GM13976 (cell line): ENCODE data around the gene PRIMA1.

Source experiments
- DNase-seq: peaks from one replicate; pipeline ENCODE4 v3.0.0; 2012; ENCODE audit warnings: low spot score
- in situ Hi-C: fragments of 300-500 bp; cut with MboI; formaldehyde crosslinking; loops from one replicate; pipeline ENCODE4 v1.12.0; 2022; ENCODE audit warnings: low sequenced_read_pairs, mixed read lengths, inconsistent platforms; ENCODE audit not compliant: unreplicated experiment
- TF ChIP-seq, protein P1 (sequence below): IDR thresholded peaks from 2 replicates; pipeline ENCODE4 v1.5.1; 2012; ENCODE audit warnings: borderline replicate concordance, mild to moderate bottlenecking; ENCODE audit not compliant: insufficient read depth; ENCODE audit errors: extremely low read depth, missing control alignments, control extremely low read depth

Gene PRIMA1

GRCh38 chr14:93748208-93749075, 39.8 kb downstream of the PRIMA1 start:
- TF ChIP-seq, protein P1, sequence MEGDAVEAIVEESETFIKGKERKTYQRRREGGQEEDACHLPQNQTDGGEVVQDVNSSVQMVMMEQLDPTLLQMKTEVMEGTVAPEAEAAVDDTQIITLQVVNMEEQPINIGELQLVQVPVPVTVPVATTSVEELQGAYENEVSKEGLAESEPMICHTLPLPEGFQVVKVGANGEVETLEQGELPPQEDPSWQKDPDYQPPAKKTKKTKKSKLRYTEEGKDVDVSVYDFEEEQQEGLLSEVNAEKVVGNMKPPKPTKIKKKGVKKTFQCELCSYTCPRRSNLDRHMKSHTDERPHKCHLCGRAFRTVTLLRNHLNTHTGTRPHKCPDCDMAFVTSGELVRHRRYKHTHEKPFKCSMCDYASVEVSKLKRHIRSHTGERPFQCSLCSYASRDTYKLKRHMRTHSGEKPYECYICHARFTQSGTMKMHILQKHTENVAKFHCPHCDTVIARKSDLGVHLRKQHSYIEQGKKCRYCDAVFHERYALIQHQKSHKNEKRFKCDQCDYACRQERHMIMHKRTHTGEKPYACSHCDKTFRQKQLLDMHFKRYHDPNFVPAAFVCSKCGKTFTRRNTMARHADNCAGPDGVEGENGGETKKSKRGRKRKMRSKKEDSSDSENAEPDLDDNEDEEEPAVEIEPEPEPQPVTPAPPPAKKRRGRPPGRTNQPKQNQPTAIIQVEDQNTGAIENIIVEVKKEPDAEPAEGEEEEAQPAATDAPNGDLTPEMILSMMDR = no peak
- in situ Hi-C loops = no loop called here
- DNase-seq = no peak

DNA sequence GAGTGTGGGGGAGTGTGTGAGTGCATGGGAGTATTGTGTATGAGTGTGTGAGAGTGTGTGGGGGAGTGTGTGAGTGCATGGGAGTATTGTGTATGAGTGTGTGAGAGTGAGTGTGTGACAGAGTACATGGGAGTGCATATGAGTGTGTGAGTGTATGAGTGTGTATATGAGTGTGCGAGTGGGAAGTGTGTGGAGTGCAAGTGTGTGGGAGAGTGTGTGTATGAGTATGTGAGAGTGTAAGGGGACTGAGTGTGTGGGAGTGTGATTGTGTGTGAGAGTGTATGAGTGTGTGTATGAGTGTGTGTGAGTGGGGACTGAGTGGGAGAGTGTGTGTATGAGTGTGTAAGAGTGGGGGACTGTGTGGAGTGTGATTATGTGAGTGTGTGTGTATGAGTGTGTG, 40.7 kb downstream of the PRIMA1 start:
- TF ChIP-seq, protein P1 = no peak
- in situ Hi-C loops = no loop called here

DNA sequence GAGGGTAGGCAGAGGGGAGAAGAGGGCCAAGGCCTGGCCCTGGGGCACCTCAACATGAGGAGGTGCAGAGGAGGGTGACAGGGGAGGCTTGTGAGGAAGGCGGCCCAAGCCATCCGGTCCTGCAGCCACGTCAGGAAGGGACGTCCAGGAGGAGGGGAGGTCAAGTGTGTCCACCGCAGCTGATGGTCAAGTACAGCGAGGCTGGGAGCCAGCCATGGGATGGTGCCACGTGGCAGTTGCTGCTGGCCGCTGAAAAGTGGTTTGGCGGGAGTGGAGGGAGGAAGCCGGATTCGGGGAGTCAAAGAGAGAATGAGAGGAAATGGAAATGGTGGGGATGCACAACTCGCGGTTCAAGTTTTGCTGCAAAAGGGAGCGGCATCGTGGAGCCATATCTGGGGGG, 41.2 kb downstream of the PRIMA1 start:
- in situ Hi-C loops = no loop called here
- TF ChIP-seq, protein P1 = no peak
- DNase-seq = no peak

More for the DNA sequence above, 40.7 kb downstream of the PRIMA1 start:
- no peak for DNase-seq

GRCh38 chr14:93745603-93746273, 42.5 kb downstream of the PRIMA1 start:
- in situ Hi-C loops = no loop called here
- TF ChIP-seq, protein P1 = no peak

DNA sequence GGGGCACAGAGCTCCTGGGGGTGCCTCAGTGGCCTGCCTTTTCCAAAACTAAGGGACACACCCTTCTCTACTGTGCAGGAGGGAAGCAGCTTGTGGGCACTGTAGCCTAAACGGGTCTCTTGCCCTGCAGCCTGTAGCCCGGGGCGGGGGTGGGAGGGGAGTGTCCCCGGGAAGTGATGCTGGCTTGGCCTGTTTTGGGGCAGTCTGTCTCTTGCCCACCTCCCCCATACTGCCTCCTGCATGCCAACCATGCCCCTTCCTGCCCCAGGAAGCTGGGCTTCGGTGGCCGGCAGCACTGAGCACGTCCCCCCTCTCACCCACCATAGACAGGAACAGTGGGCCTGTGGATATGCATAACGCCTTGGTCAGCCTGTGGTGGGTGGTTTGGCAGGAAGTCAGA, 43.4 kb downstream of the PRIMA1 start:
- TF ChIP-seq, protein P1 = no peak
- in situ Hi-C loops = no loop called here
- no peak for DNase-seq

More at GRCh38 chr14:93745603-93746273, 42.5 kb downstream of the PRIMA1 start:
- no peak for DNase-seq

DNA sequence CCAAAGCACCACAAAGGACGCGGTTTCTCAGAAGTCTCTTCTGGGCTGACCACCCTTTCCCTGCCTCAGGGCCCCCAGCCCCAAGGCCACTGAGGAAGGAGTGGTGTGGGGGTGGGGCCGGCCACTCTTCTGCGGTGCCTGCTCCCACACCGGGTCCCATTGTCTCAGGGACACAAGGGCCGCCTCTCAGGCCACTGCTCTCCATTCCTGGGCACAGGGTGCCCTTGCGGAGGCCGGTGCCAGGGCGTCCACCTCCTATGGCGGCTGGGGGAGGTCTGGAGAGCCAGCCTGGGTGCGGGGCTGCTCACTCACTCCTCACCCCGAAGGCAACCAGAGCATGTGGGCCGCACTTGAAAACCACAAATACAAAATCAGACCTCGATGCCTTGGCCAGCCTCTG, 44.1 kb downstream of the PRIMA1 start:
- in situ Hi-C loops = no loop called here
- TF ChIP-seq, protein P1 = no peak
- DNase-seq = no peak
